GDM1 (cell line): Measurements from ENCODE around the gene PTPRN2.

ENCODE experiments used
- DNase-seq: peaks from one replicate; lab custom pipeline; 2025; lab: John Stamatoyannopoulos, UW

The PTPRN2 gene

DNA sequence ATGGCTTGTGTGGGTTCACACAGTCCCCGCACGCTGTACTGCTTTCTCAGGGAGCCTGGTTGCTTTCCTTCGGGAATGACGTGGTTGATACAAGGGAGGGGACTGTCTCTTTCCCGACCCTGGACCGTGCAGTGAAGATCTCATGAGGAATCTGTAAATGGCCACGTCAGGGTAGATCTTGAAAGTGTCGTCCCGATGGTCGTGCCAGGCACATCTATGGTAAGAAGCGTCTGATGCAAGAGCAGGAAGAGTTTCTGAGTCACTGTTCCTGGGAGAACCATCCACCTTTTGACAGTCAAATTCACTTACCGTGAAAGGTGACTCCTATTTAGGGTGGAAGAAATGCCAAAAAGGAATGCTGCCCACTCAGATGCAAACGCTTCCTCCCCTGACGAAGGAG lies 500.4 kb downstream of the PTPRN2 start:
- no peak for DNase-seq

DNA sequence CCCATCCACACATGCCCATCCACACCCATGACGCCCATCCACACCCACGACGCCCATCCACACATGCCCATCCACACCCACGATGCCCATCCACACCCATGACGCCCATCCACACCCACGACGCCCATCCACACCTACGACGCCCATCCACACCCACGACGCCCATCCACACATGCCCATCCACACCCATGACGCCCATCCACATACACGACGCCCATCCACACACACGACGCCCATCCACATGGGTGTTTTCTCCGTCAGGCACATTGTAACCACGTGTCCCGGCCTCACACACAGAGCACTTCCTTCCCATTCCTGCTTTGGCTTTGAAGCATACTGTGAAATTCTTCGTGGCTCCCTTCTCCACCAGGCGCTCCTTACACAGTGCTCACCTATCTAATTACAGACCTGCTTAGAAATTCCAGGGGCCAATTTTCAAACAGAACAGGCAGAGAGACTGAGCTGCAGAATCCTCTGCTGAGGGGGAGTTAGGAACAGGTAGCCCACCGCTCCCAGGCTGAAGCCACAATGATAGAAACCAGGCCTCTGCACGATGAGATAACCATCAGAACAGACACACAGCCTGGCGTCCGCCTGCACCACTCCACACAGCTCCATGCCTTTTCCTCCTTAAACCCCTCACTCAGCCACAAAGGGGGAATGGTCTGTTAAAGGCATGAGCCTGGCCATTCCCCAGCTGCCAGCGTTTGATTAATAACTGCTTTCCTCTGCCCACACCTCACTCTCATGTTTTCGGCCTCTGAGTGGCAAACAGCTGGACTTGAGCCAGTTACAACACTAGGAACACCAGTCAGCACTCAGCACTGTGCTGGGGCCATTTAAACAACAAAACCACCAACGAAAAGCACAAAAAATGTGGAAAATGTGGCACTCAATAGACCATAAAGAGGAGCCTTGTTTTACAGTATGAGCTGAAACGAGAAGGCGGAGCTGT lies 501.6 kb downstream of the PTPRN2 start:
- DNase-seq = no peak

GRCh38 chr7:158084555-158084954 lies 503.1 kb downstream of the PTPRN2 start:
- no peak for DNase-seq

DNA sequence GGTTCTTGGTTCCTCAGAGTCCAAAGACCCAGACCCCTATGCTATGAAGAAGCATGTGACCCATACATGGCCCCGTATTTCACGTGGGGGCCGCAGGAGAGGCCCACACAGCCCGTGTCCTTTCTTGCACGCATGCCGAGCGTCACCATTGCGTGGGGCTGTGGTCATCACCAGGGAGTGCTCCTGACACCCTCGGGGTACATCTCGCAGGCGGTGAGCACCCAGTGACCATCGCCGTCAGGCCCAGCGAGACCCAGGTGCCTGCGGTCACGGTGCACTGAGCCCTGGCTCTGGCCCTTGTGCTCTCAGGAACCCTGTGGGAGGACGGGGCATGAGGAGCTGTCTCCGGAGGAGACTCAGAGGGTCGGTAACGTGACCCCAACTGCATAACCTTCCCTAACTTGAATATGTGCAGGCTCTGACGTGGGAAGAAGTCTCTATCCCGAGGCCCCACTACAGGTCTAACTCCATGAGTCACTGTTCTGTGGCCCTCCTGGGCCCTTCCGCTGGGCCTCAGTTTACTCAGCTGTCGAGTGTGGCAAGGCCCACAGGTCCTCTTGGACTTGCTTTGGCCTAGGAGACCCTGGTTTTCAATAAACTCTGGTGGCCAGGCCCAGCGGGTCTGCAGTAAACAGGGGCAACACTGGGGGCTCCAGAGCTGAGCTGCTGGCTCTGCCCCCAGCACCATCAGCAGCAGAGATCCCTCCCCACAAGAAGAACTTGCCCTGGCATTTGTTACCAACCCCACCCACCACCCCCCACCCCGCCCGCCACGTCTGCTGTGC lies 503.9 kb downstream of the PTPRN2 start:
- DNase-seq = no peak

GRCh38 chr7:158082761-158083160 lies 504.9 kb downstream of the PTPRN2 start:
- DNase-seq = no peak

DNA sequence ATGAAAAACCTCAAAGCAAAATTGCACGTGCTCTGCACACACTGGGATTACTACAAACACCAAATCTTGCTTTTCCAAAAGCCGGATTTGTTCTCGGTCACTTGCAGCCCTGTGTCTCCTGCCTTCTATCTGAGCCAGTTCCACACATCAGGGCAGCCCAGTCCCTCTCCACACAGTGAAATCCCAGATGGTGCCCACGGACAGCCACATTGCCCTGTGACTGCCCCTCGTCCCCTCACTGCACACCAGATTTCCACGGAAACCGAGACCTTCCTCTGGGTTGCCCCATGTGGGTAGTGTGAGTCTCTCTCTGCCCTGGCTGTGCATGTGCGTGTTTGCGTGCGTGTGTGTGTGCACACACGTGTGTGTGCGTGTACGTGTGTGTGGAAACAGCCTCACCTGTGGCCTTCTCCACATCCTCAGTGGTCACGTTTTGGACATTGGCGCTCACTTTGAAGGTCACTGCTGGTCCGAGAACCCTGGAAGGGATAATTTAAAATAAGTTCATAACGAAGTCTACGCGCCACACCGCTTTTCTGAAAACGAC lies 506.7 kb downstream of the PTPRN2 start:
- no peak for DNase-seq

GRCh38 chr7:158077934-158078910 lies 509.4 kb downstream of the PTPRN2 start:
- DNase-seq = no peak

GRCh38 chr7:158077151-158077840 lies 510.3 kb downstream of the PTPRN2 start:
- no peak for DNase-seq

DNA sequence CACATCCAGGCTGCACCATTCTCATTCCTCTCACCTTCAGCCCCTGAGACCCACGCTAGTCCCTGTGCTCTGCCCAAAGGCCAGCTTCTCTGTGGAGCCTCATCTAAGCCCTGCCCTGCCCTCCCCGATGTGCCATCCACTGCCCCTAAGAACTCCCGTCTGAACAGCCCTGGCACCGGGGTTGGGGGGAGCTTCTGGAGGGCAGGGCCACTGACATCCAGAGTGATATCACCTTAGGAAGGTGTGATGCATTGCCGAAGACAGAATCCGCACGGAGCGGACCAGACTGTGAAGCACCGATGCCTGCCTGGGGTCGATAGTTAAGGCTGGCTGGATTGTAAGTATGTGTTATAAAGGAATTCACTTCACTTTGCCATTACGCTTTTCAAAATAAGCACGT lies 511.0 kb downstream of the PTPRN2 start:
- no peak for DNase-seq

GRCh38 chr7:158076215-158076614 lies 511.4 kb downstream of the PTPRN2 start:
- no peak for DNase-seq

GRCh38 chr7:158075633-158076001 lies 512.0 kb downstream of the PTPRN2 start:
- no peak for DNase-seq

- DNase-seq = no peak
These were observed 512.6 kb downstream of the PTPRN2 start for GRCh38 chr7:158074896-158075632.

GRCh38 chr7:158073845-158074840 lies 513.5 kb downstream of the PTPRN2 start:
- no peak for DNase-seq

DNA sequence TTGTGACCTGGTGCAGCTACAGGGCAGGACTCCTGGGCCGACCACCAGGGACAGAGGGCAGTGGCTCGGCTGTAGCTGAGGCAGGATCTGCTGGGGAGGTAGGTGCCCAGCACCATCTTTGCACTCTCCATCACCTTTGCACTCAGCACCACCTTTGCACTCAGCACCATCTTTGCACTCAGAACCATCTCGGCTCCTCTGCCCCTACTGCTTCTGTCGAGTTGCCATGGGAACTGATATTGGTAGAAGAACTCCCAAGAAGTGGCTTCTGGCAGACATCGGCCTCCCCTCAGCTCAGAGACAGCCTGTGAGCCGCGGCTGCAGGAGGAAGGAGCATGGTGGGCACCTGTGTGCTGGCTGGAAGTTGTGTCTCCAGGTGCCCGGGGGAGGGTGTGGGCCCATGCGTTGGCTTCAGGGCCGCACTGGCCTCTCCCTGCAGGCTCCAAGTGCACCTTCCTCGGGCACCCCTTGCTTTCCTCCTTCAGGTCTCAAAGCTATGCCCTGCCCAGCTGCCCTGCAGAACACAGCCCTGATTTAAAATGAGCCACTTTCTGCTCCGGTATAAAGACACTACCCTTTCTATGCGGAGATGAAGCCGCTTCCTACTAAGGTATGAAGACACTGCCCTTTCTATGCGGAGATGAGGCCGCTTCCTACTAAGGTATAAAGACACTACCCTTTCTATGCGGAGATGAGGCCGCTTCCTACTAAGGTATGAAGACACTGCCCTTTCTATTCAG lies 514.5 kb downstream of the PTPRN2 start:
- no peak for DNase-seq

GRCh38 chr7:158070222-158070920 lies 517.3 kb downstream of the PTPRN2 start:
- no peak for DNase-seq

- no peak for DNase-seq
These were observed 518.8 kb downstream of the PTPRN2 start for GRCh38 chr7:158068853-158069252.

DNA sequence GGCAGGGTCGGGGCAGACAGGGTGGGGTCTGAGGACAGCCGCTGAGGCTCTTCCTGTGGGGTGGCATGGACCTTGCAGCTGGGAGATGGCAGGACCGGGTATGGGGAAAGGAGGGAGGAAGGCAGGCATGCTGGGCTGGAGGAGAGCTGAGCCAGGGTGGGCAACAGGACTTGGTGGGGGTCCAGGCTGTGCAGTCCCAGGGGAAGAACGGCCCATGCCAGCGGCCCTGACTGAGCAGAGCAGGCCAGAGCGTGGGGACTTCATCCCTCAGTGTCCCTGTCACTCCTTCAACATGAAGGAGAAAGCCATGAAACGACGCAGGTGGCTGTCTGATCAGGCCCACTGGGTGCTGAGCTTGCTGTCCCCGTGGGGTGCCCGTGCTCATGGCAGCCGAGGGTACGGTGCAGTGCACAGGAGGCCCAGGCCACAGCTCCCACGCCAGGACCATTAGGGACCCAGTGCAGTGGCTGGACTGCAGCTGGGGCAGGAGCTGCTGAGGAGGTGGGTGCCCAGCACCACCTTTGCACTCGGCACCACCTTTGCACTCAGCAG lies 519.6 kb downstream of the PTPRN2 start:
- no peak for DNase-seq
